Measurements from ENCODE around the gene SULT2B1.

Gene SULT2B1

DNA sequence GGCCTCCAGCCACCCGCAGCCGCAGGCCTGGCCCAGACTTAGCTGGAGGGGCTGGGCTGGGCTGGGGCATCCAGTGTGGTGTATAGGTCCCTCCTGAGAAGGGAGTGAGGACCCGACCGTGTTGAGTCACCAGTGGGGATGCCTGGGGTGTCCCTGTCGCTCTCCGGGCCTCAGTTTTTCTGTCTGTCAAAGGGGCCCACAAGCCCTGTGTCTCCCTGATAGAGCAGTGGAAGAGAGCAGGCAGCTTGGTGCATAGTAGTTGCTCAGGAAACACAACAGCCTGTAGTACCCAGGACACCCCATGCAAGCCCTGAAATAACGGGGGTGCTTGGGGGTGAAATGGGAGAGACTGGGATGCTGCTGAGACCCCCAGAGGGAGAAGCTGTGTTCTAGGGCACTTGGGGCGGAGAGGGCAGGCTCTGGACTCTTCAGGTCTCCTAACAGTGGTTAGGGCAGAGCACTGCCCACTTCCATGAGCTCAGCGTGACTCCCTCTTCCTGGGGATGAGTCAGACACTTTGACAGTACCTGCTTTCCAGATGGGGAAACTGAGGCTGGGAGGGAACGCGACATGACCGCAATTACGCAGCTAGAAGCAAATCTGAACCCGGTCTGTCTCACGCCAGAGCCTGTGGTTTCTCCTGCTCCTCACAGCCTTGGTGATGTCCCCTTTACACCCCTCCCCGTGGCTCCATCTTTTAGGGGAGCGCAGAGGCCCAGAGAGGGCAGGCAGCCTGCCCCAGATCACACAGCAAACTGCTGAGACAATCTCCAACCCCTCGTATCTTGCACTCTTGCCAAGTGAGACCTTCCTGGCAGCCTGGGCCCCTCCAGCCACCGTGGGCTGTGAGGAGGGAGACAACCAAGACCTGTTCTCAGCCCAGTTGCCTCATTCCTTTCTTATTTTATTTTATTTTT, 692 bp downstream of the SULT2B1 start:
- TF ChIP-seq, protein P1, sequence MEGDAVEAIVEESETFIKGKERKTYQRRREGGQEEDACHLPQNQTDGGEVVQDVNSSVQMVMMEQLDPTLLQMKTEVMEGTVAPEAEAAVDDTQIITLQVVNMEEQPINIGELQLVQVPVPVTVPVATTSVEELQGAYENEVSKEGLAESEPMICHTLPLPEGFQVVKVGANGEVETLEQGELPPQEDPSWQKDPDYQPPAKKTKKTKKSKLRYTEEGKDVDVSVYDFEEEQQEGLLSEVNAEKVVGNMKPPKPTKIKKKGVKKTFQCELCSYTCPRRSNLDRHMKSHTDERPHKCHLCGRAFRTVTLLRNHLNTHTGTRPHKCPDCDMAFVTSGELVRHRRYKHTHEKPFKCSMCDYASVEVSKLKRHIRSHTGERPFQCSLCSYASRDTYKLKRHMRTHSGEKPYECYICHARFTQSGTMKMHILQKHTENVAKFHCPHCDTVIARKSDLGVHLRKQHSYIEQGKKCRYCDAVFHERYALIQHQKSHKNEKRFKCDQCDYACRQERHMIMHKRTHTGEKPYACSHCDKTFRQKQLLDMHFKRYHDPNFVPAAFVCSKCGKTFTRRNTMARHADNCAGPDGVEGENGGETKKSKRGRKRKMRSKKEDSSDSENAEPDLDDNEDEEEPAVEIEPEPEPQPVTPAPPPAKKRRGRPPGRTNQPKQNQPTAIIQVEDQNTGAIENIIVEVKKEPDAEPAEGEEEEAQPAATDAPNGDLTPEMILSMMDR (conservative IDR thresholded peaks at IDR 0.05; ENCODE audit: low read depth, low read length), result no peak
- H3K4me3 ChIP-seq (ENCODE audit: low read depth, low read length), result no peak overlapping the region
- no peak for DNase-seq (ENCODE audit: low read depth)

DNA sequence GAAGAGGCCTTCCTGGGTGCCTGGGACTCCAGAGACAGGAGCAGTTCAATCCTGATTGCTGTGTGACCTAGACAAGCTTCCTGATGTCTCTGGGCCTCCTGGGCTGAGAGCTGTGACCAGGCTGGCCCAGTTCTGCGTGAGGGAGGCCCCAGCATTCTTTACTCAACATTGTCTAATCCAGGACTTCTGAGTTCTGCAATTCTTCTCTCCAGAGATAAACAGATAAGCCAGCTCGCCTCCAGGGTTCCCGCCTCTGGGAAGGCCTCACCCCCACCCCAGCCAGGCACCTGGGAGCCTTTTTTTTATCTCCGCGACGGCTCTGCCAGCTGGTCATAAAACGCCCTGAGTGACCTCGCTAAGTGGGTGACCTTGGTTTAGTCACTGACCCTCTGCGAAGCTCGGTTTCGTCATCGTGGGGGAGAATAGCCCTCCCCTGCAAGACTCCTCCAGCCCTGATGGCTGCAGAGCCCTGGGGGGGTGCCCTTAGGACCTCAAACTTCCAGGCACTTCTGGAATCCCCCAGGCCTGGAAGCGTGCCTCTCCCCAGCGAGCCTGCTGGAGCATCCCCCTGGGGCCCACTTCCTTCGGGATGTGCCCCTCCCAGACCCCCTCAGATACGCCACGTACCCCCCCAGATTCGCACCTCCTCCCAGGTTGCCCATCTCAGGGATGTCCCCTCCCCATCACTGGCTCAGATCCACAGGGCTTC, 1.9 kb downstream of the SULT2B1 start:
- TF ChIP-seq, protein P1 (conservative IDR thresholded peaks at IDR 0.05; ENCODE audit: low read depth, low read length), result no peak
- no peak overlapping the region for H3K4me3 ChIP-seq (ENCODE audit: low read depth, low read length)
- peak; percentile 65 for DNase-seq (ENCODE audit: low read depth)

DNA sequence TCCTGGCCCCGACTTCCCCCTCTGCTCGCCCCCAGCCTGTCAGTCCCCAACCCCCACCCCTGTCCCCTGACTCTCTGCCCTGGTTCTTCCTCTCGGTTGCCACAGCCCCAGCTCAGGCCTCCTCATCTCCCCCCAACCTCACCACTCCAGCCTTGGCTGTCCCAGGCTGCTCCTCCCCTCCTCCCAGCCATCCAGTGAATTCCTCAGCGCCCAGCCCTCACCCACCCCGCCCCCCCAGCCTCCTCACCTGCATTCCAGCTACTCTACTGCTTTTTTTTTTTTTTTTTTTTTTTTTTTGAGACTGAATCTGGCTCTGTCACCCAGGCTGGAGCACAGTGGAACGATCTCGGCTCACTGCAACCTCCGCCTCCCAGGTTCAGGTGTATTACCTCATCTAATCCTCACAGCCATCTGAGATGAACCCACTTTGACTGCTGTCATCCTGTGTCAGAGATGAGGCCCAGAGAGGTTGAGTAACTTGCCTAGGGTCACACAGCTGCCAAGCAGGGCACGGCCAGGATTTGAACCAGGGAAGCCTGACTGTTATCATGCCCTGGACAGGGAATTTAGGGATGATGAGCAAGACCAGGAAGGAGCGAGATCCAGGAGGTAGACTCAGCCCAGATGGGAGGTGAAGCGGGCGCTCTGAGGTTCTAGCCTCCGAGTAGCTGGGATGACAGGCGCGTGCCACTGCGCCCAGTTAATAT, 2.6 kb downstream of the SULT2B1 start:
- DNase-seq (ENCODE audit: low read depth), result no peak
- TF ChIP-seq, protein P1 (conservative IDR thresholded peaks at IDR 0.05; ENCODE audit: low read depth, low read length), result no peak
- H3K4me3 ChIP-seq (ENCODE audit: low read depth, low read length), result no peak overlapping the region

DNA sequence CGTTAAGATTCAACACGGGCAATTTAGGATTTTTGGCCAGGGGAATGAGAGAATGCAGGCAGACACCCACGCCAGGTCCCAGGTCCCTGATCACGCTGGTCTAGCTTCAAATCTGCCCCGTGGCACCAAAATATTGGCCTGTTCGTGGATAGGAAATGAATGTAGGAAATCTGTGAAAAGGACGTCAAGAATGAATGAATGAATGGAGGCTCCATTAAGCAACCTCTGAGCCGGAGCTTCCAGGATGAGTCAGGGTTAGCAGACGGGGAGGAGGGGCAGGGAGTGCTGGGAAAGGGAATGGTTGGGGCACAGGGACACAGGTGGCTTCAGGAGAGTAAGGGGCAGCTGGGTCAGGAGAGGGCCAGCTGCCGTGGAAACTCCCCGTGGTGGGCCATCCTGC, 4.2 kb downstream of the SULT2B1 start:
- peak; percentile 55 for DNase-seq (ENCODE audit: low read depth)
- TF ChIP-seq, protein P1 (conservative IDR thresholded peaks at IDR 0.05; ENCODE audit: low read depth, low read length), result no peak
- no peak overlapping the region for H3K4me3 ChIP-seq (ENCODE audit: low read depth, low read length)

DNA sequence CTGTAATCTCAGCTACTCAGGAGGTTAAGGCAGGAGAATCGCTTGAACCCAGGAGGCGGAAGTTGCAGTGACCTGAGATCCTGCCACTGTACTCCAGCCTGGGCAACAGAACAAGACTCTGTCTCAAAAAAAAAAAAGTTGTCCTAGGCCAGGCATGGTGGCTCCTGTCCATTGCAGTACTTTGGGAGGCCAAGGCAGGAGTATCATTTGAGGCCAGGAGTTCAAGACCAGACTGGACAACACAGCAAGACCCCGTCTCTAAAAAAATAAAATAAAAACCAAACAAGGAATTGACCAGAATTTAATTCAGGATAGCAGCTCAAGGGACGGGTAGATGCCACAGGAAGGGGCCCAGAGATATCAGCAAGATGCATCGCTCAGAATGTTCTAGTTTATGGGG, 4.9 kb downstream of the SULT2B1 start:
- DNase-seq (ENCODE audit: low read depth), result no peak
- TF ChIP-seq, protein P1 (conservative IDR thresholded peaks at IDR 0.05; ENCODE audit: low read depth, low read length), result no peak
- no peak overlapping the region for H3K4me3 ChIP-seq (ENCODE audit: low read depth, low read length)

DNA sequence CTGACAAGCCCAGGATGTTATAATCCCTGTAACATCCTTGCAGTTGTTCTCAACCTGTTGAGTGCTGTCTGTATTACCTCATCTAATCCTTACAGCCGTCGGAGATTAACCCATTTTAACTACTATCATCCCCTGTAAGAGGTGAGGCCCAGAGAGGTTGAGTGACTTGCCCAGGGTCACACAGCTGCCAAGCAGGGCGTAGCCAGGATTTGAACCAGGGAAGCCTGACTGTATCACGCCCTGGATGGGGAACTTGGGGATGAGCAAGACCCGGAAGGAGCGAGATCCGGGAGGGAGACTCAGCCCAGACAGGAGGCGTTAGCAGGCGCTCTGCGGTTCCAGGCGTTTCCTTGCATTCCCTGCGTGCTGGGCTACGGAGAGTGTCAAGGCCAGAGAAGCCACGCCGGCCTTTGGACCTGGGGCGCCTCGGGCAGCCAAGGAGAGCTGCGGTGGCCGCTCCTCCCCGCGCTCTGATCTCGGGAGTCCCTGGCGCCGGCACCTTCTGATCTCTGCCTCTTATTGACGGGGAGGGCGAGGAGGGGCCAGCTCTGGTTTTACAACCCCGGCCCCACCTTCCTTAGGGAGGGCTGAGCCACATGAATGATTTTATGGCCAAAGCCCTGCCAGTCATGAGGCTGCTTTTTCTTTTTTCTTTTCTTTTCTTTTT, 6.2 kb downstream of the SULT2B1 start:
- DNase-seq (ENCODE audit: low read depth), result peak; percentile 45
- TF ChIP-seq, protein P1 (conservative IDR thresholded peaks at IDR 0.05; ENCODE audit: low read depth, low read length), result no peak
- H3K4me3 ChIP-seq (ENCODE audit: low read depth, low read length), result peak overlapping the region; percentile 41

Data from choroid plexus epithelial cell (primary cell).